22Rv1 (cell line): ENCODE data around the gene BPIFA3.

Experiments used
- H3K27ac ChIP-seq: fragments of 450-650 bp; 2 replicates; pipeline ENCODE4 v1.5.1; 2017
- ZFX ChIP-seq: fragments of 450-650 bp; IDR thresholded peaks from 2 replicates; pipeline ENCODE4 v1.6.1; 2017; ENCODE audit warnings: antibody characterized with exemption, borderline replicate concordance
- TF ChIP-seq, protein P1 (sequence below): fragments of 450-650 bp; IDR thresholded peaks from 2 replicates; pipeline ENCODE4 v1.5.1; 2017; ENCODE audit warnings: mild to moderate bottlenecking

The BPIFA3 gene

DNA sequence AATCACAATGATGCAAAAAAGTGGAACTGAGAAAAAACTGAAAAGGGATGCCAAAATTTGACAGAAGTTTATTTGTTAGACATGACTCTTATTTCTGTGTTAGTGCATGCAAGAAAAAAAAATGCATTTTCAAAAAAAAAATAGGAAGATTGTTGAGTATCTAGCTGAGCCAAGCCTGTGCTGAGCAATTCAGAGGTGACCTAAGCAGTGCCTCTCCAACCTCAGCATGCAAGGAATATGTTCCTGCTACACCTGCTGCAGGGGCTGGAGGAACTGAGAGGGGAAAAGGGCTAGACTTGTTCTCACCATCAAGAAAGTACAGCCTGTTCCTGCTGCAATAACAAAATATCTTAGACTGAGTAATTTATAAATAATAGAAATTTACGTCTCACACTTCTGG lies 25.2 kb upstream of the BPIFA3 start:
- TF ChIP-seq ZFX, result no peak
- TF ChIP-seq, protein P1, sequence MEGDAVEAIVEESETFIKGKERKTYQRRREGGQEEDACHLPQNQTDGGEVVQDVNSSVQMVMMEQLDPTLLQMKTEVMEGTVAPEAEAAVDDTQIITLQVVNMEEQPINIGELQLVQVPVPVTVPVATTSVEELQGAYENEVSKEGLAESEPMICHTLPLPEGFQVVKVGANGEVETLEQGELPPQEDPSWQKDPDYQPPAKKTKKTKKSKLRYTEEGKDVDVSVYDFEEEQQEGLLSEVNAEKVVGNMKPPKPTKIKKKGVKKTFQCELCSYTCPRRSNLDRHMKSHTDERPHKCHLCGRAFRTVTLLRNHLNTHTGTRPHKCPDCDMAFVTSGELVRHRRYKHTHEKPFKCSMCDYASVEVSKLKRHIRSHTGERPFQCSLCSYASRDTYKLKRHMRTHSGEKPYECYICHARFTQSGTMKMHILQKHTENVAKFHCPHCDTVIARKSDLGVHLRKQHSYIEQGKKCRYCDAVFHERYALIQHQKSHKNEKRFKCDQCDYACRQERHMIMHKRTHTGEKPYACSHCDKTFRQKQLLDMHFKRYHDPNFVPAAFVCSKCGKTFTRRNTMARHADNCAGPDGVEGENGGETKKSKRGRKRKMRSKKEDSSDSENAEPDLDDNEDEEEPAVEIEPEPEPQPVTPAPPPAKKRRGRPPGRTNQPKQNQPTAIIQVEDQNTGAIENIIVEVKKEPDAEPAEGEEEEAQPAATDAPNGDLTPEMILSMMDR, result no peak
- H3K27ac ChIP-seq, result peak overlapping the region; percentile 95

DNA sequence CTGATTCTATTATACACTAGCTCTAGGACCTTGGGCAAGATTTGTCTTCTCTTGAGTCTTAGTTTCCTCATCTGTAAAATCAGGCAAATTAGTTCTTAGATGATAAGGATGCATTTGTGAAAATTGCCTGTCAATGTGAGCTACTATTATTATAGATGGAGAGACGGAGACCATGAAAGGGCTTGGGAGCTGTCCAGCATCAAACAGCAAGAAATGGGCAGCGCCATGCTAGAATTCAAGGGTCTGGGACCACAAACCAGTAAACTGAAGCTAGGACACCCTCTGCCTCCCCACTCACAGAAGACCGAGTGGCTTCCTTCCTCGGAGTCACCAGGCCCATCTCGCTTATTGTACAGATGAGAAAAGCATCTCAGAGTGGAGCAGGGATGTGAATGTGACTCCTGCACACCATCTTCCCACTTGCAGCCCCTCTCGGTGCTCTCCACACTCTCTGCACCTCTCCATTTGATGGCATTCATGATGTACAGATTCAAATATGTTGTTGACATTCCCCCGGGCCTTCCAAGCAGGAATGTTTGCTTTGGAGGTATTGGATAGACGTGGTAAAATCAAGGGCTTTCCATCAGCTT lies 24.1 kb upstream of the BPIFA3 start:
- TF ChIP-seq, protein P1, result no peak
- no peak for TF ChIP-seq ZFX
- H3K27ac ChIP-seq, result peak overlapping the region; percentile 95

DNA sequence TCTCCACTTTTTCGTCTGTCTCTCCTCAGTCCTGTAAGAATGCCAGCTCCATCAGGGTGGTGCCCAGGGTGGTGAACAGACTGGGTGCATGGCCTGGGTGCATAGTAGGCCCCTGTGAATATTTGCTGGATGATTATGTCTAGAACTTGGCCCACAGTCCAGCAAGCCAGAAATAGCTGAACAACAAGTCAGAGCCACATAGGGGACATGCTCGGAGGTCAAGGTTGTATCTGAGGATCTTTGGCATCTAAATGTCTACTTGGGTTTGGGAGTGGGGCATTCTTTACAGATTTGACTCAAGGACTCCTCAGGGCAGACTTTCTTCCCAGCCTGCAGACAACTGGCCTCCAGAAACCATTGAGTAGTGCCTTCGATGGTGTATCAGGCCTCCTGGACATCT lies 18.1 kb upstream of the BPIFA3 start:
- no peak overlapping the region for H3K27ac ChIP-seq
- TF ChIP-seq, protein P1, result no peak
- no peak for TF ChIP-seq ZFX

DNA sequence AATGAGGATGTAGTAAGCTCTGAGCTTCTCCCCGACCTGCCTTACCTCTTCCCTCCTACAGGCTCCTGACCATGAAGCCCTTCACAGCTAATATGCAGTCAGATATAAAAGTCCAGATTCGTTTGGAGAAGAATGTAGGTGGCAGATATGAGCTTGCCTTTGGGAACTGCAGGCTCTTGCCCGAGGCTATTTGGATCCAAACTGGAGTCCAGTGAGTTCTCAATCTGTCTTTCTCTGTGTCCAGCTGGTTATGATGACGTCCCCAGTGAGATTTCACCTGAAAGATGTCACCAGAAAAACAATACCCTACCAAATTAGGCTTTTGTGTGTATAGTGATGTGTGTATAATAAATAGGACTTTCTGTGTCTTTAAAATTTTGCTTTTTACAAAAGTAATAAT lies 14.7 kb upstream of the BPIFA3 start:
- no peak for TF ChIP-seq ZFX
- TF ChIP-seq, protein P1, result no peak
- no peak overlapping the region for H3K27ac ChIP-seq

DNA sequence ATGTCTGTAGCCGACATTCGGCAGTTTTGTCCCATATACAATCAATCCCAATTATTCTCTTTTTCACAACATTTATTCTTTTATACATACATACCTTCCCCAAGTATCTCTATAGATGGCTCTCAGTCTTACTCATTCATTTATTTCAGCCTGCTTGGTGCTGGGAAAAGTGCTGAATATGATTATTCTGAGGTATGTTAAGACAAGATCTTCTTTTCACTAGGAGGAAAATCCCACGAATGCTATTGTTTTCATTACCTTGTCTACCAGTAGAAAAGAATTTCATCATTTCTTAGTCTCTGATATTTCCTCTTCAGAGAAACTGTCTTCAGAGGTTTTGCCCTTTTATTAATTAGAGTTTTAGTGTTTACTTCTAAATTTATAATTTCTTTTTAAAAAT lies 13.7 kb upstream of the BPIFA3 start:
- TF ChIP-seq, protein P1, result no peak
- no peak for TF ChIP-seq ZFX
- H3K27ac ChIP-seq, result no peak overlapping the region

DNA sequence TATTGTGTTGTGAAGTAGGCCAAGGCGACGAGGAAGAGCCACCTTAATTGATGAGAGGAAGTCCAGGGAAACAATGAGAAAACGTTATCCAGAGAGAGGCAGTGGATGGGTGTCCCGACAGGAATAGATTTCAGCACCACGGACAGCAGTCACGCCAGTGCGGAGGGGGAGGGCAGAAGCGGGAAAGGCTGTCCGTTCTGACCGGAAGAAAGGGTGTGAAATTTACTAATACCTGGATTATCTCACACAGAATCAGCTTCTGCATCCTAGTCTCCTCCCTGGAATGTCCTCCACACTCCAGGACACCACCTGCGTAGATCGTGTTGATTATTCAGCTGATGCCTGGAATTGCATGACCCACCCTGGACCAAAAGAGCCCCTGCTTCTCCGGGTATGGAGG lies 7.4 kb upstream of the BPIFA3 start:
- no peak overlapping the region for H3K27ac ChIP-seq
- TF ChIP-seq, protein P1, result no peak
- TF ChIP-seq ZFX, result no peak

DNA sequence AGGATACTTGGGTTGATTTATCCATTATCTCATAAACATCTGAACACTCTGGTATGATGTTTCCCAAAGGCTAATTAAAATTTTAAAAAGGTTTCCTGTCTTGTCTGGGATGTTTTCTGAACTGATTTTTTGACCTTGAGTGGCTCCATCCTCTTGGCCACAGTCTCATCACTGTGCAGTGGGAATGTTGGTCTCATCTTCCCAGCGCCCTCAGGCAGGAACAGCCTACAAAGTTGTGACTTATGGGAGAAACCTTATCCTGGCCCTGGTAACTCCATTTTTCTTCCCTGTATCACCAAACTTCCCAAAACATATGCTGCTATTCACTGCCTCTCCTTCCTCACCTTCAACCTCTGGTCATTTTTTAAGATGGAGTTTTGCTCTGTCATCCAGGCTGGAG lies 6.8 kb upstream of the BPIFA3 start:
- TF ChIP-seq, protein P1, result no peak
- no peak for TF ChIP-seq ZFX
- H3K27ac ChIP-seq, result no peak overlapping the region
